SH-SY5Y (cell line): Measurements from ENCODE around the gene EFEMP2.

Experiments used
- GATA2 ChIP-seq: IDR thresholded peaks from 2 replicates; pipeline ENCODE4 v1.6.1; 2011; ENCODE audit warnings: mild to moderate bottlenecking, low read depth, low read length
- GATA3 ChIP-seq: IDR thresholded peaks from 2 replicates; pipeline ENCODE4 v1.6.1; 2011; ENCODE audit warnings: low read depth, mild to moderate bottlenecking, low read length, moderate library complexity

- TF ChIP-seq GATA3 (no peak), GATA2 (no peak)
Measured at GRCh38 chr11:65880027-65880426, 7.4 kb upstream of the EFEMP2 start.
